Activated naive CD4-positive, alpha-beta T cell treated with Interleukin-2 at 50 U/mL for 16 hours (primary cell): Measurements from ENCODE around the gene ACTL10.
"Not testable (repeated sequence)": the region's sequence is repeated elsewhere in the genome, so short reads cannot be mapped to it uniquely, and the experiment has no call there.

Experiments
- DNase-seq: peaks from one replicate; pipeline ENCODE4 v3.0.0-alpha.2; 2020

Gene ACTL10

GRCh38 chr20:33679758-33680485, 13.2 kb downstream of the ACTL10 start:
- DNase-seq = peak; percentile 45

- no peak for DNase-seq
Observed at GRCh38 chr20:33680686-33681085, 13.9 kb downstream of the ACTL10 start.

- no peak for DNase-seq
Observed at GRCh38 chr20:33681288-33681687, 14.5 kb downstream of the ACTL10 start.

- DNase-seq = no peak
Observed at GRCh38 chr20:33681728-33682353, 15.1 kb downstream of the ACTL10 start.

- no peak for DNase-seq
Observed at GRCh38 chr20:33684533-33685327, 18.0 kb downstream of the ACTL10 start.

- peak; percentile 60 for DNase-seq
Observed at GRCh38 chr20:33685328-33686099, 18.8 kb downstream of the ACTL10 start.

GRCh38 chr20:33686100-33686983, 19.6 kb downstream of the ACTL10 start, which contains the start of gene E2F1:
TSS of gene E2F1 (minus strand) at chr20:33686385. CDS start at chr20:33686264, 121 bp downstream.
- DNase-seq = peak; percentile 96

GRCh38 chr20:33686984-33687366, 20.2 kb downstream of the ACTL10 start:
- DNase-seq = no peak

- DNase-seq = no peak
Observed at GRCh38 chr20:33687370-33687915, 20.7 kb downstream of the ACTL10 start.

- DNase-seq = no peak
Observed at GRCh38 chr20:33687993-33688937, 21.5 kb downstream of the ACTL10 start.

GRCh38 chr20:33688938-33689424, 22.2 kb downstream of the ACTL10 start:
- DNase-seq = no peak

GRCh38 chr20:33689493-33689892, 22.8 kb downstream of the ACTL10 start:
- no peak for DNase-seq

- peak; percentile 44 for DNase-seq
Observed at GRCh38 chr20:33689973-33690372, 23.2 kb downstream of the ACTL10 start.

GRCh38 chr20:33693289-33693688, 26.5 kb downstream of the ACTL10 start:
- DNase-seq = no peak

- DNase-seq = no peak
Observed at GRCh38 chr20:33693741-33694638, 27.2 kb downstream of the ACTL10 start.

GRCh38 chr20:33694639-33695012, 27.9 kb downstream of the ACTL10 start:
- no peak for DNase-seq

GRCh38 chr20:33696448-33696847, 29.7 kb downstream of the ACTL10 start:
- DNase-seq = no peak

- DNase-seq = no peak
Observed at GRCh38 chr20:33697129-33697528, 30.4 kb downstream of the ACTL10 start.

- not testable (repeated sequence) for DNase-seq
Observed at GRCh38 chr20:33698966-33699365, 32.2 kb downstream of the ACTL10 start.
